Breast epithelium (tissue), 3 donors: Measurements from ENCODE around the gene REEP1.

ENCODE experiments used
- POLR2A ChIP-seq: fragments of 450-650 bp; IDR thresholded peaks from one replicate; pipeline ENCODE4 v1.6.1; 2016; ENCODE audit warnings: antibody characterized with exemption, mild to moderate bottlenecking, moderate library complexity
- POLR2AphosphoS5 ChIP-seq, 3 donors: sonication (generic); formaldehyde crosslinking; IDR thresholded peaks; one replicate each; pipeline ENCODE4 v1.6.1; 2017; ENCODE audit warnings: antibody characterized with exemption in 3 of 3
- TF ChIP-seq, protein P1 (sequence below), 3 donors: fragments of 450-650 bp; IDR thresholded peaks; one replicate each; pipeline ENCODE4 v1.5.1; 2016 to 2017; ENCODE audit warnings: antibody characterized with exemption in 3 of 3, mild to moderate bottlenecking in 3 of 3, moderate library complexity in 3 of 3

GRCh38 chr2:86253424-86253823 lies 84.0 kb downstream of the REEP1 start:
- TF ChIP-seq, protein P1, sequence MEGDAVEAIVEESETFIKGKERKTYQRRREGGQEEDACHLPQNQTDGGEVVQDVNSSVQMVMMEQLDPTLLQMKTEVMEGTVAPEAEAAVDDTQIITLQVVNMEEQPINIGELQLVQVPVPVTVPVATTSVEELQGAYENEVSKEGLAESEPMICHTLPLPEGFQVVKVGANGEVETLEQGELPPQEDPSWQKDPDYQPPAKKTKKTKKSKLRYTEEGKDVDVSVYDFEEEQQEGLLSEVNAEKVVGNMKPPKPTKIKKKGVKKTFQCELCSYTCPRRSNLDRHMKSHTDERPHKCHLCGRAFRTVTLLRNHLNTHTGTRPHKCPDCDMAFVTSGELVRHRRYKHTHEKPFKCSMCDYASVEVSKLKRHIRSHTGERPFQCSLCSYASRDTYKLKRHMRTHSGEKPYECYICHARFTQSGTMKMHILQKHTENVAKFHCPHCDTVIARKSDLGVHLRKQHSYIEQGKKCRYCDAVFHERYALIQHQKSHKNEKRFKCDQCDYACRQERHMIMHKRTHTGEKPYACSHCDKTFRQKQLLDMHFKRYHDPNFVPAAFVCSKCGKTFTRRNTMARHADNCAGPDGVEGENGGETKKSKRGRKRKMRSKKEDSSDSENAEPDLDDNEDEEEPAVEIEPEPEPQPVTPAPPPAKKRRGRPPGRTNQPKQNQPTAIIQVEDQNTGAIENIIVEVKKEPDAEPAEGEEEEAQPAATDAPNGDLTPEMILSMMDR (IDR thresholded peaks at IDR 0.05): no peak
- TF ChIP-seq POLR2A (no peak), POLR2AphosphoS5 (IDR thresholded peaks at IDR 0.05) (no peak)
